Fibroblast of villous mesenchyme (primary cell): ENCODE measurements around the gene SPATA2L. TPM values are rescaled to one million over a fixed set of nuclear protein-coding genes. Genes with fewer than 3 reads are reported as not detected.
"Not testable (repeated sequence)": the region's sequence is repeated elsewhere in the genome, so short reads cannot be mapped to it uniquely, and the experiment has no call there.

Experiments used
- DNase-seq: peaks from one replicate; pipeline ENCODE4 v3.0.0-alpha.2; 2010; ENCODE audit warnings: low read depth
- H3K4me3 ChIP-seq: 2 replicates; pipeline ENCODE4 v1.5.1; 2011; ENCODE audit warnings: low read depth, mild to moderate bottlenecking, low read length
- CTCF ChIP-seq: IDR thresholded peaks from 2 replicates; pipeline ENCODE4 v1.5.1; 2012; ENCODE audit warnings: low read depth, mild to moderate bottlenecking, low read length; ENCODE audit not compliant: insufficient read depth
- total RNA-seq: library from RNA; depleted of rRNA; stranded (reverse); fragments of >200 nt; gene quantifications from 2 replicates; pipeline ENCODE4 v1.2.3, GENCODE V29; 2012

SPATA2L gene
- total RNA-seq, 1 donor = 9.5 TPM

GRCh38 chr16:89693931-89694783 is 7.3 kb downstream of the SPATA2L start:
- DNase-seq = no peak
- no peak for TF ChIP-seq CTCF
- no peak overlapping the region for H3K4me3 ChIP-seq

- no peak for DNase-seq
- no peak overlapping the region for H3K4me3 ChIP-seq
- TF ChIP-seq CTCF = no peak
Observed at GRCh38 chr16:89693289-89693731, 8.2 kb downstream of the SPATA2L start.

- H3K4me3 ChIP-seq = no peak overlapping the region
- TF ChIP-seq CTCF = no peak
- DNase-seq = no peak
Observed at GRCh38 chr16:89691986-89692569, 9.4 kb downstream of the SPATA2L start.

- no peak for TF ChIP-seq CTCF
- no peak for DNase-seq
Observed at GRCh38 chr16:89691231-89691985, 10.1 kb downstream of the SPATA2L start.

GRCh38 chr16:89690392-89690901 is 11.1 kb downstream of the SPATA2L start:
- no peak overlapping the region for H3K4me3 ChIP-seq
- no peak for DNase-seq
- TF ChIP-seq CTCF = no peak

More at GRCh38 chr16:89691231-89691985, 10.1 kb downstream of the SPATA2L start:
- H3K4me3 ChIP-seq = no peak overlapping the region

GRCh38 chr16:89689621-89690020 is 11.9 kb downstream of the SPATA2L start:
- DNase-seq, H3K4me3 ChIP-seq: not testable (repeated sequence)

GRCh38 chr16:89689142-89689541 is 12.4 kb downstream of the SPATA2L start:
- TF ChIP-seq CTCF = no peak
- DNase-seq = no peak
- H3K4me3 ChIP-seq = no peak overlapping the region
